ENCODE data around the gene YBEY.

GRCh38 chr21:46284077-46284644 is 2.0 kb upstream of the YBEY start:
- TF ChIP-seq CTCF (optimal IDR thresholded peaks at IDR 0.05 in 1 of 3, IDR thresholded peaks at IDR 0.05 in 1 of 3, conservative IDR thresholded peaks at IDR 0.05 in 1 of 3; ENCODE audit: extremely low read depth in 1 of 3, insufficient read depth in 2 of 3, low read length in 3 of 3) (no peak), EZH2 (IDR thresholded peaks at IDR 0.05; ENCODE audit: low read length) (no peak)
